ENCODE data around the gene SLC5A8.

- TF ChIP-seq CTCF (IDR thresholded peaks at IDR 0.05) (no peak), POLR2AphosphoS5 (IDR thresholded peaks at IDR 0.05) (no peak)
Observed at GRCh38 chr12:101204602-101205304, 5.3 kb downstream of the SLC5A8 start.

Measured in transverse colon (tissue), 4 donors.